Measurements from ENCODE around the gene CRNN.

DNA sequence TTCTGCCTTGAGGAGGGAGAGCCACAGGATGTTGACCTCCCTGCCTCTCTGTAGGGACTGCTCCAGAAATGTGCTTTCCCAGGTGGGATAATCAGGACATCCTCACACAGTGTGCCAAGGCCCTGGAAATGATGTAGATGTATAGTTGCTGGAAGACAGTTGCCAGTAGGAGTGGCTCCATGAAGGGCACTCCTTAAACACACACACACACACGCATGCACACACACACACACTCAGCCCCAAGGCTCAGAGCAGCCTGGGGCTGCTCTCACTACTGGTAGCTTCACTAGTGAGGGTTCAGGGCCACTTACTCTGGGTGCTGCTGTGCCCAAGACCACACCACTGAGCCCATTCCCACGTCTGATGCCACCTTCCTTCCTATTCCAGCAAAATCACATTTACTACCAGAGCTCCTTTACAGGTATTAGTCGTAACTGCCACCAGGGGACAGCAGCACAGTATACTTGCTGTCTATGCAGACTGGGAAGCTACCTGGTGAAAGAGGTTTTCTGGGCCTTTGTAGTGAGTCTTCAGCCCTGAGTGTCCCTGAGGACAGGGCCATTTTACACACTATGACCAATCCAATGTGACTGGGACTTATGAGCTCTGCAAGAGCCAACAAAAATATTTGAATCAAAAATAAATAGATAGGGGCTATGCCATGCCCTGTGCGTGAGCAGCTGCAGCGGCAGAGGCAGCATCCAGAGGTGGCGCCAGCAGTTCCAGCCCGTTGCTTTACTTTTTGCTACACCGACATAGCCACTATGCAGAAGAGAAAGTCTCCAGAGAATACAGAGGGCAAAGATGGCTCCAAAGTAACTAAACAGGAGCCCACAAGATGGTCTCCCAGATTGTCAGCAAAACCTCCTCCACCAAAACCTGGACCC lies 15.0 kb downstream of the CRNN start:
- TF ChIP-seq, protein P1, sequence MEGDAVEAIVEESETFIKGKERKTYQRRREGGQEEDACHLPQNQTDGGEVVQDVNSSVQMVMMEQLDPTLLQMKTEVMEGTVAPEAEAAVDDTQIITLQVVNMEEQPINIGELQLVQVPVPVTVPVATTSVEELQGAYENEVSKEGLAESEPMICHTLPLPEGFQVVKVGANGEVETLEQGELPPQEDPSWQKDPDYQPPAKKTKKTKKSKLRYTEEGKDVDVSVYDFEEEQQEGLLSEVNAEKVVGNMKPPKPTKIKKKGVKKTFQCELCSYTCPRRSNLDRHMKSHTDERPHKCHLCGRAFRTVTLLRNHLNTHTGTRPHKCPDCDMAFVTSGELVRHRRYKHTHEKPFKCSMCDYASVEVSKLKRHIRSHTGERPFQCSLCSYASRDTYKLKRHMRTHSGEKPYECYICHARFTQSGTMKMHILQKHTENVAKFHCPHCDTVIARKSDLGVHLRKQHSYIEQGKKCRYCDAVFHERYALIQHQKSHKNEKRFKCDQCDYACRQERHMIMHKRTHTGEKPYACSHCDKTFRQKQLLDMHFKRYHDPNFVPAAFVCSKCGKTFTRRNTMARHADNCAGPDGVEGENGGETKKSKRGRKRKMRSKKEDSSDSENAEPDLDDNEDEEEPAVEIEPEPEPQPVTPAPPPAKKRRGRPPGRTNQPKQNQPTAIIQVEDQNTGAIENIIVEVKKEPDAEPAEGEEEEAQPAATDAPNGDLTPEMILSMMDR (IDR thresholded peaks at IDR 0.05): peak in 4 of 6 experiments; percentile 35 to 60 (median 52)
- no peak for TF ChIP-seq POLR2A (IDR thresholded peaks at IDR 0.05)
